HepG2 (cell line): ENCODE measurements around the gene MPC1. TPM values are rescaled to one million over a fixed set of nuclear protein-coding genes. Genes with fewer than 3 reads are reported as not detected.
A peak's percentile ranks its signal among the peaks of the same experiment; 100 is the strongest.

ENCODE experiments used
- AHDC1 ChIP-seq: sonication (generic); formaldehyde crosslinking; IDR thresholded peaks from 2 replicates; pipeline ENCODE4 v1.5.1; 2020; ENCODE audit warnings: mild to moderate bottlenecking, missing genetic modification reagents, borderline replicate concordance
- CERS6 ChIP-seq: sonication (generic); formaldehyde crosslinking; IDR thresholded peaks from 2 replicates; pipeline ENCODE4 v1.5.0; 2020; ENCODE audit warnings: missing genetic modification reagents
- FUBP1 ChIP-seq: sonication (generic); formaldehyde crosslinking; IDR thresholded peaks from 2 replicates; pipeline ENCODE4 v1.5.1; 2020; ENCODE audit warnings: missing genetic modification reagents, mild to moderate bottlenecking, borderline replicate concordance
- MXD4 ChIP-seq: IDR thresholded peaks from 2 replicates; pipeline ENCODE4 v1.6.1; 2016; ENCODE audit warnings: mild to moderate bottlenecking, missing biosample characterization, missing genetic modification reagents
- RXRB ChIP-seq: IDR thresholded peaks from 2 replicates; pipeline ENCODE4 v1.6.1; 2016; ENCODE audit warnings: borderline replicate concordance, missing genetic modification reagents, missing compliant biosample characterization
- SALL1 ChIP-seq: sonication (generic); formaldehyde crosslinking; IDR thresholded peaks from 2 replicates; pipeline ENCODE4 v1.8.0; 2022; ENCODE audit warnings: mild to moderate bottlenecking, missing genetic modification reagents
- TSC22D2 ChIP-seq: sonication (generic); formaldehyde crosslinking; IDR thresholded peaks from 2 replicates; pipeline ENCODE4 v1.5.1; 2020; ENCODE audit warnings: missing genetic modification reagents, mild to moderate bottlenecking, borderline replicate concordance
- XRCC5 ChIP-seq: fragments of 200-400 bp; formaldehyde crosslinking; optimal IDR thresholded peaks from 2 replicates; pipeline ENCODE3; 2017; ENCODE audit warnings: mild to moderate bottlenecking, low read length
- ZC3H13 ChIP-seq: sonication (generic); formaldehyde crosslinking; IDR thresholded peaks from 2 replicates; pipeline ENCODE4 v1.8.1; 2023; ENCODE audit warnings: mild to moderate bottlenecking, missing genetic modification reagents, moderate library complexity
- ZHX2 ChIP-seq, 2 experiments: sonication (generic) in 1 of 2; formaldehyde crosslinking in 1 of 2; IDR thresholded peaks; 2 replicates each; pipeline versions ENCODE4 v1.6.1 to v1.9.0; 2014 to 2022; ENCODE audit warnings: antibody characterized with exemption in 1 of 2, borderline replicate concordance in 1 of 2, inconsistent platforms in 1 of 2, low read depth in 1 of 2, missing genetic modification reagents in 1 of 2
- ZNF292 ChIP-seq: sonication (generic); formaldehyde crosslinking; IDR thresholded peaks from 2 replicates; pipeline ENCODE4 v1.8.1; 2022; ENCODE audit warnings: mild to moderate bottlenecking, low read depth, missing genetic modification reagents, borderline replicate concordance
- ZNF33B ChIP-seq: sonication (generic); formaldehyde crosslinking; IDR thresholded peaks from 2 replicates; pipeline ENCODE4 v1.5.1; 2020; ENCODE audit warnings: mild to moderate bottlenecking, missing genetic modification reagents
- ZNF343 ChIP-seq: sonication (generic); formaldehyde crosslinking; IDR thresholded peaks from 2 replicates; pipeline ENCODE4 v1.4.0; 2020; ENCODE audit warnings: mild to moderate bottlenecking, missing genetic modification reagents
- ZNF383 ChIP-seq: sonication (generic); formaldehyde crosslinking; IDR thresholded peaks from 2 replicates; pipeline ENCODE4 v1.4.0; 2020; ENCODE audit warnings: missing genetic modification reagents, mild to moderate bottlenecking, borderline replicate concordance
- ZNF850 ChIP-seq: sonication (generic); formaldehyde crosslinking; conservative IDR thresholded peaks from 2 replicates; pipeline ENCODE4 v1.9.0; 2021; ENCODE audit warnings: mild to moderate bottlenecking, missing genetic modification reagents
- polyA plus RNA-seq, 8 experiments: library from polyadenylated mRNA; depleted of rRNA in 3 of 8; stranded (reverse) in 7 of 8; unstranded in 1 of 8; fragments of >200 nt; fragmentation: Illumina TruSeq in 4 of 8; extraction: Trizol in 4 of 8; gene quantifications; 2 replicates each; pipeline versions ENCODE4 v1.2.1 to v1.2.3, GENCODE V29; 2011 to 2016; ENCODE audit warnings: low read depth in 4 of 8, missing spikeins in 1 of 8, mixed read lengths in 1 of 8; ENCODE audit not compliant: insufficient read depth in 1 of 8
- total RNA-seq, 5 experiments: library from RNA; depleted of rRNA; stranded (reverse); fragments of >200 nt; fragmentation: Illumina TruSeq; extraction: Trizol; gene quantifications; 2 replicates each; pipeline ENCODE4 v1.2.3, GENCODE V29; 2016; ENCODE audit warnings: low read depth in 1 of 5

MPC1 gene
- total and polyA plus RNA-seq, 2 of the 13 experiments (the other 11 are each of a cell fraction or from before 2014, with no cell fraction given): 189 to 214 TPM

GRCh38 chr6:166361077-166361429 is 21.7 kb downstream of the MPC1 start (continued):
- TF ChIP-seq ZHX2 (IDR thresholded peaks at IDR 0.05; ENCODE audit: low read depth) (0 out of 2 replicates have a peak, but pooled peaks have one; percentile 63), ZHX2 (CRISPR knock-in tag; IDR thresholded peaks at IDR 0.05; ENCODE audit: borderline replicate concordance) (peak; percentile 90), RXRB (CRISPR knock-in tag) (peak; percentile 99), ZNF383 (CRISPR knock-in tag) (no peak), ZNF292 (CRISPR knock-in tag) (peak; percentile 99), TSC22D2 (CRISPR knock-in tag) (peak; percentile 90), MXD4 (peak; percentile 99), CERS6 (peak; percentile 67; the same call in 1 of the 2 replicates), SALL1 (CRISPR knock-in tag) (peak; percentile 100), ZNF33B (peak; percentile 78; the same call in 1 of the 2 replicates), XRCC5 (no peak), ZNF850 (CRISPR knock-in tag) (no peak), AHDC1 (CRISPR knock-in tag) (peak; percentile 95), ZNF343 (CRISPR knock-in tag) (no peak), FUBP1 (no peak), ZC3H13 (CRISPR knock-in tag) (peak; percentile 92)
